ENCODE results near the gene GRIFIN.

DNA sequence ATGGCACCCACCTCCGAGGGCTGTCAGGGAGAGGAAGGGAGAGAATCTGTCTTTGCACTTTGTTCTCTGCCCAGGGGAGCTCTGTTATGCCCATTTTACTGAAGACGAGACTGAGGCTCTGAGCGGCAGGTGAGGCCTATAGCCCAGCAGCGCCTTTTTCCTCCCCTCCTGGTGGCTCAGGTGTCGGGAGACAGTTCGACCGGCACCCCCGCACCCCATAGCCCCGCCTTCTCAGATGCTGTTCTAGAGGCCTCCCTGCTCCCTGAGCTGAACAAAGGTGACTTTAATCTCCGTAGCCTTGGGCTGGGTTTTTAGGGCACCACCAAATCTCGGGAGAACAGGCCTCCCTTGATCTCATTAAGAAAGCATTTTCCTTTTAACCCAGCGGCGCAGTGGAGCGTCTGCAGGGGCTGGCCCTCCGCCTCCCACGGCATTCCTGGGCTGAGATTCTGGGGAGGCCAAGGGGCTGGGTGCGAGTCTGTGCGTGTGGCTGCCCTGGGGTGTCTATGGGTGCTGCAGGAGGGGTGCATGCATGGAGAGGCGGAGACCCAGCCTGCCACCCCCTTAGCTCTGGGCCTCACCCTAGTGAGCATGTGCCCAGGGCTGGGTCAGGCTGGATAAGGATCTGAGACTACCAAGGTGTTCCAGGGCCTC lies 46.7 kb upstream of the GRIFIN start:
- TF ChIP-seq, protein P1, sequence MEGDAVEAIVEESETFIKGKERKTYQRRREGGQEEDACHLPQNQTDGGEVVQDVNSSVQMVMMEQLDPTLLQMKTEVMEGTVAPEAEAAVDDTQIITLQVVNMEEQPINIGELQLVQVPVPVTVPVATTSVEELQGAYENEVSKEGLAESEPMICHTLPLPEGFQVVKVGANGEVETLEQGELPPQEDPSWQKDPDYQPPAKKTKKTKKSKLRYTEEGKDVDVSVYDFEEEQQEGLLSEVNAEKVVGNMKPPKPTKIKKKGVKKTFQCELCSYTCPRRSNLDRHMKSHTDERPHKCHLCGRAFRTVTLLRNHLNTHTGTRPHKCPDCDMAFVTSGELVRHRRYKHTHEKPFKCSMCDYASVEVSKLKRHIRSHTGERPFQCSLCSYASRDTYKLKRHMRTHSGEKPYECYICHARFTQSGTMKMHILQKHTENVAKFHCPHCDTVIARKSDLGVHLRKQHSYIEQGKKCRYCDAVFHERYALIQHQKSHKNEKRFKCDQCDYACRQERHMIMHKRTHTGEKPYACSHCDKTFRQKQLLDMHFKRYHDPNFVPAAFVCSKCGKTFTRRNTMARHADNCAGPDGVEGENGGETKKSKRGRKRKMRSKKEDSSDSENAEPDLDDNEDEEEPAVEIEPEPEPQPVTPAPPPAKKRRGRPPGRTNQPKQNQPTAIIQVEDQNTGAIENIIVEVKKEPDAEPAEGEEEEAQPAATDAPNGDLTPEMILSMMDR (IDR thresholded peaks at IDR 0.05 in 8 of 11, conservative IDR thresholded peaks at IDR 0.05 in 3 of 11), result no peak
- TF ChIP-seq POLR2A (IDR thresholded peaks at IDR 0.05), result no peak

Measured in spleen (tissue), 7 donors.